Ovary (tissue), 3 donors: ENCODE data around the gene TSPAN5.

Experiments used
- POLR2A ChIP-seq: fragments of 450-650 bp; IDR thresholded peaks from one replicate; pipeline ENCODE4 v1.6.1; 2017; ENCODE audit warnings: antibody characterized with exemption, mild to moderate bottlenecking, moderate library complexity
- TF ChIP-seq, protein P1 (sequence below), 3 donors: fragments of 450-650 bp in 2 of 3; fragments of 200-600 bp in 1 of 3; IDR thresholded peaks; one replicate each; pipeline versions ENCODE4 v1.5.1 to v1.8.0; 2016 to 2022; ENCODE audit warnings: antibody characterized with exemption in 3 of 3, mild to moderate bottlenecking in 1 of 3
- donor health status: DM: no; HTN: no; CAD: no.

DNA sequence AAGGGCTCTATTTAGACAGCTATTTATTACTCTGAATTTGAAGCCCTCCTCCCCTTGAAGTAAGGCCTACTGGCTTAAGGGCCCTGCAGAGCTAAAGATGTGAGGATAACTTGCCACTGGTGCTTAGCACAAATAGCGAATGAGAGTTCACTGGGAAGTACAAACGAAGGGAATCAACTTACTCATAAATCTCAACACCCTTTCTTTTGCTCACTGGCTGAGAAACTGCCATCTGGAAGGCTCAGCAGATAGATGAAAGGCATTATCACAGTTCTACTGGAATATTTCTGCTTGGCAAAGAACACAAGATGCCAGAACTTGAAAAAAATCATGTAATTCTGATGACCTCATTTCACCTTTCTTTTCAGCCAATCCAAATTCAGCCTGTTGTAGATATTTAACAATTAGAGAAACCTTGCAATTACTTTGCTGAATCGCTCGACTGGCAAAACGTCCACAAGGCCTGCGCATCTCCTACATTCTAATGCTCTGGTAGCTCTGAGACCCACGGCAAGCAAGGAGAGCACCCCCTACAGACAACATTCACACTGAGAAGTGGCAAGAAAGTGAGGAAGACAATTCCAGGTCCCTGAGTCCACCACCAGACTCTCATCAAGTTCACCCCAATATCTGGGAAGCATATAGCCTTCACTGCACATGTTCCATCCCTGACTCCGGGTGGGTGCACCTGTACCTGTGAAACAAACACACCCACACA lies 27.5 kb downstream of the TSPAN5 start:
- TF ChIP-seq, protein P1, sequence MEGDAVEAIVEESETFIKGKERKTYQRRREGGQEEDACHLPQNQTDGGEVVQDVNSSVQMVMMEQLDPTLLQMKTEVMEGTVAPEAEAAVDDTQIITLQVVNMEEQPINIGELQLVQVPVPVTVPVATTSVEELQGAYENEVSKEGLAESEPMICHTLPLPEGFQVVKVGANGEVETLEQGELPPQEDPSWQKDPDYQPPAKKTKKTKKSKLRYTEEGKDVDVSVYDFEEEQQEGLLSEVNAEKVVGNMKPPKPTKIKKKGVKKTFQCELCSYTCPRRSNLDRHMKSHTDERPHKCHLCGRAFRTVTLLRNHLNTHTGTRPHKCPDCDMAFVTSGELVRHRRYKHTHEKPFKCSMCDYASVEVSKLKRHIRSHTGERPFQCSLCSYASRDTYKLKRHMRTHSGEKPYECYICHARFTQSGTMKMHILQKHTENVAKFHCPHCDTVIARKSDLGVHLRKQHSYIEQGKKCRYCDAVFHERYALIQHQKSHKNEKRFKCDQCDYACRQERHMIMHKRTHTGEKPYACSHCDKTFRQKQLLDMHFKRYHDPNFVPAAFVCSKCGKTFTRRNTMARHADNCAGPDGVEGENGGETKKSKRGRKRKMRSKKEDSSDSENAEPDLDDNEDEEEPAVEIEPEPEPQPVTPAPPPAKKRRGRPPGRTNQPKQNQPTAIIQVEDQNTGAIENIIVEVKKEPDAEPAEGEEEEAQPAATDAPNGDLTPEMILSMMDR (IDR thresholded peaks at IDR 0.05): no peak
- TF ChIP-seq POLR2A: no peak
